Measurements from ENCODE around the gene ENPP1. TPM values are rescaled to one million over a fixed set of nuclear protein-coding genes. Genes with fewer than 3 reads are reported as not detected.

ENPP1 gene
- total RNA-seq, 3 donors from 2014 or later (not counting 1 experiment from before 2014, with no cell fraction given) = 0.45 to 0.85 (median 0.83) TPM

- WGBS (ENCODE audit: insufficient coverage) = 90% methylated on average over 1 of the region's 4 CpGs
- H3K9me3 Mint-ChIP-seq = no peaks in the 10 kb centered on the region
- DNase-seq (peak; percentile 49 to 81), ATAC-seq (peak; percentile 90 to 96 (median 92))
- peaks cover 21 to 53% of the 10 kb centered on the region in 2 donors for H3K27me3 Mint-ChIP-seq (ENCODE audit: low read depth in 2 of 2)
- Histone ChIP-seq H3K36me3 (ENCODE audit: control insufficient read depth, insufficient read depth, low read length) (no peaks in the 10 kb centered on the region), H3K27ac (ENCODE audit: low read length) (no peak overlapping the region), H3K9me3 (ENCODE audit: control insufficient read depth, insufficient read depth, low read length) (no peaks in the 10 kb centered on the region), H3K27me3 (ENCODE audit: control insufficient read depth, insufficient read depth, low read length) (peaks cover 4% of the 10 kb centered on the region), H3K4me3 (ENCODE audit: low read length) (no peak overlapping the region), H3K4me1 (ENCODE audit: control insufficient read depth, insufficient read depth, low read length) (no peaks in the 10 kb centered on the region)
- H3K4me3 Mint-ChIP-seq = peak overlapping the region; percentile 49
- no peaks in the 10 kb centered on the region for H3K36me3 Mint-ChIP-seq
- H3K27ac Mint-ChIP-seq = peak overlapping the region; percentile 23 to 59
- intact Hi-C loops (cut with micrococcal nuclease) = loop anchor here (2.0 kb wide), 1 partner anchor 215 kb away; no protein-coding TSS in a partner anchor
- H3K4me1 Mint-ChIP-seq = peaks cover 8 to 9% of the 10 kb centered on the region in 2 donors
- TF ChIP-seq CTCF (IDR thresholded peaks at IDR 0.05) = peak; percentile 81
Measured at GRCh38 chr6:131909408-131910218, 101.8 kb downstream of the ENPP1 start.

GRCh38 chr6:131910219-131910589 is 102.4 kb downstream of the ENPP1 start:
- no CpG with 5 or more reads among the region's 1 CpG for WGBS (ENCODE audit: insufficient coverage)
- DNase-seq (no peak), ATAC-seq (no peak)
- Mint-ChIP-seq H3K27ac (no peak overlapping the region), H3K36me3 (no peaks in the 10 kb centered on the region), H3K4me1 (peaks cover 8 to 9% of the 10 kb centered on the region in 2 donors), H3K27me3 (ENCODE audit: low read depth in 2 of 2) (peaks cover 18 to 59% of the 10 kb centered on the region in 2 donors), H3K4me3 (no peak overlapping the region), H3K9me3 (no peaks in the 10 kb centered on the region)
- Histone ChIP-seq H3K4me3 (ENCODE audit: low read length) (no peak overlapping the region), H3K4me1 (ENCODE audit: control insufficient read depth, insufficient read depth, low read length) (no peaks in the 10 kb centered on the region), H3K27me3 (ENCODE audit: control insufficient read depth, insufficient read depth, low read length) (peaks cover 8% of the 10 kb centered on the region), H3K9me3 (ENCODE audit: control insufficient read depth, insufficient read depth, low read length) (no peaks in the 10 kb centered on the region), H3K36me3 (ENCODE audit: control insufficient read depth, insufficient read depth, low read length) (no peaks in the 10 kb centered on the region), H3K27ac (ENCODE audit: low read length) (no peak overlapping the region)
- intact Hi-C loops (cut with micrococcal nuclease) = loop anchor here (2.0 kb wide), 1 partner anchor 215 kb away; no protein-coding TSS in a partner anchor
- peak; percentile 25 for TF ChIP-seq CTCF (IDR thresholded peaks at IDR 0.05)

DNA sequence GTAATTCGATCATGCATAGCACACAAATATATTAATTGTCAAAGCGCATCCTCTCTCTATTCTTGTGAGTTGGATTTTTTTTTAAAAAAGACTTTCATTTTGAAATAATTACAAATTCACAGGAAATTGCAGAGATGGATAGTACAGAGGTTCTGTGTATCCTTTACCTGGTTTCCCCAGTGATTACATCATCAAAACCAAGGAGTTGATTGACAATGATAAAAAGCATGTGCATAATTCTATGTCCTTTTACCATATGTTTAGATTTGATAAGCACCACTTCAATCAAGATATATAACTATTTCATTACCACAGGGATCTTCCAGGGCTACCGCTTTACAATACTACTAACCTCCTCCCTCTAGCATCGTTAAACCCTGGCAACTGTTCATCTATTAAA is 103.1 kb downstream of the ENPP1 start:
- TF ChIP-seq CTCF (IDR thresholded peaks at IDR 0.05) = no peak
- Histone ChIP-seq H3K4me1 (ENCODE audit: control insufficient read depth, insufficient read depth, low read length) (no peaks in the 10 kb centered on the region), H3K36me3 (ENCODE audit: control insufficient read depth, insufficient read depth, low read length) (no peaks in the 10 kb centered on the region), H3K27ac (ENCODE audit: low read length) (no peak overlapping the region), H3K27me3 (ENCODE audit: control insufficient read depth, insufficient read depth, low read length) (peaks cover 8% of the 10 kb centered on the region), H3K9me3 (ENCODE audit: control insufficient read depth, insufficient read depth, low read length) (no peaks in the 10 kb centered on the region), H3K4me3 (ENCODE audit: low read length) (no peak overlapping the region)
- H3K4me3 Mint-ChIP-seq = no peak overlapping the region
- no peak for ATAC-seq
- WGBS (ENCODE audit: insufficient coverage) = 74% methylated on average over 2 of the region's 4 CpGs
- intact Hi-C loops (cut with micrococcal nuclease) = loop anchor here (2.0 kb wide), 1 partner anchor 216 kb away; no protein-coding TSS in a partner anchor
- H3K27me3 Mint-ChIP-seq (ENCODE audit: low read depth in 2 of 2) = peaks cover 23 to 59% of the 10 kb centered on the region in 2 donors
- H3K4me1 Mint-ChIP-seq = peaks cover 8 to 9% of the 10 kb centered on the region in 2 donors
- no peak overlapping the region for H3K27ac Mint-ChIP-seq
- no peaks in the 10 kb centered on the region for H3K9me3 Mint-ChIP-seq
- no peak for DNase-seq
- no peaks in the 10 kb centered on the region for H3K36me3 Mint-ChIP-seq

Data from natural killer cell (primary cell).